CD14-positive monocyte (primary cell): ENCODE data around the gene TAS2R3. TPM values are rescaled to one million over a fixed set of nuclear protein-coding genes. Genes with fewer than 3 reads are reported as not detected.

ENCODE experiments used
- DNase-seq, 3 donors: peaks; one replicate each; pipeline ENCODE4 v3.0.0-alpha.2; 2011 to 2022
- H2AFZ ChIP-seq: 2 replicates; pipeline ENCODE4 v1.6.0; 2012; ENCODE audit warnings: mild to moderate bottlenecking, low read depth, low read length, inconsistent platforms; ENCODE audit not compliant: insufficient read depth, poor library complexity, severe bottlenecking
- H3K27ac ChIP-seq, 2 donors: 1 replicate in 1 of 2; 2 replicates in 1 of 2; pipeline ENCODE4 v1.5.1; 2012 to 2013; ENCODE audit warnings: low read length in 2 of 2, control low read depth in 1 of 2, inconsistent platforms in 1 of 2, low read depth in 1 of 2, mild to moderate bottlenecking in 1 of 2
- H3K27me3 ChIP-seq, 2 donors: one replicate each; pipeline versions ENCODE4 v1.6.0 to v1.6.1; 2011 to 2013; ENCODE audit warnings: low read length in 2 of 2; ENCODE audit not compliant: control insufficient read depth in 2 of 2, insufficient read depth in 2 of 2
- H3K36me3 ChIP-seq, 2 donors: replicated peaks in 1 of 2; 1 replicate in 1 of 2; 2 replicates in 1 of 2; pipeline versions ENCODE4 v1.5.1 to v1.6.1; 2012 to 2013; ENCODE audit warnings: low read length in 2 of 2, control low read depth in 1 of 2, inconsistent platforms in 1 of 2, mild to moderate bottlenecking in 1 of 2; ENCODE audit not compliant: insufficient read depth in 2 of 2, control insufficient read depth in 1 of 2
- H3K4me1 ChIP-seq, 2 donors: 1 replicate in 1 of 2; 2 replicates in 1 of 2; pipeline versions ENCODE4 v1.5.1 to v1.6.1; 2012 to 2013; ENCODE audit warnings: low read length in 2 of 2, control low read depth in 1 of 2, inconsistent platforms in 1 of 2, mild to moderate bottlenecking in 1 of 2, moderate library complexity in 1 of 2; ENCODE audit not compliant: insufficient read depth in 2 of 2, control insufficient read depth in 1 of 2
- H3K4me2 ChIP-seq: replicated peaks from 2 replicates; pipeline ENCODE3; 2012; ENCODE audit warnings: low read length, moderate library complexity, mild to moderate bottlenecking; ENCODE audit not compliant: poor library complexity, severe bottlenecking; ENCODE audit errors: extremely low read depth
- H3K4me3 ChIP-seq, 3 experiments: fragments of 200-600 bp in 1 of 3; sonication (generic) in 1 of 3; replicated peaks in 1 of 3; 1 replicate in 2 of 3; 2 replicates in 1 of 3; pipeline ENCODE4 v1.5.1; 2011 to 2013; ENCODE audit warnings: low read length in 3 of 3, mild to moderate bottlenecking in 3 of 3, control low read depth in 2 of 3, low read depth in 2 of 3, inconsistent platforms in 1 of 3, moderate library complexity in 1 of 3
- H3K79me2 ChIP-seq: 2 replicates; pipeline ENCODE4 v1.6.0; 2012; ENCODE audit warnings: mild to moderate bottlenecking, control low read depth, inconsistent platforms, low read length, moderate library complexity; ENCODE audit not compliant: insufficient read depth
- H3K9ac ChIP-seq: 2 replicates; pipeline ENCODE4 v1.6.0; 2017; ENCODE audit warnings: low read length, mild to moderate bottlenecking; ENCODE audit not compliant: insufficient read depth, poor library complexity, severe bottlenecking
- H3K9me3 ChIP-seq, 2 donors: replicated peaks in 1 of 2; 1 replicate in 1 of 2; 2 replicates in 1 of 2; pipeline versions ENCODE4 v1.5.1 to v1.6.1; 2012 to 2013; ENCODE audit warnings: low read length in 2 of 2, control low read depth in 1 of 2; ENCODE audit not compliant: control insufficient read depth in 1 of 2, insufficient read depth in 1 of 2
- H4K20me1 ChIP-seq: 2 replicates; pipeline ENCODE4 v1.6.0; 2012; ENCODE audit warnings: mild to moderate bottlenecking, low read length, control low read depth, moderate library complexity; ENCODE audit not compliant: insufficient read depth
- H3K27ac Mint-ChIP-seq, 7 donors: one replicate each; pipeline ENCODE4 v1.8.0; 2020; ENCODE audit warnings: mild to moderate bottlenecking in 7 of 7, mixed read lengths in 7 of 7, moderate library complexity in 6 of 7, inconsistent platforms in 2 of 7
- H3K27me3 Mint-ChIP-seq, 3 donors: one replicate each; pipeline ENCODE4 v1.8.0; 2021 to 2022; ENCODE audit warnings: low read depth in 3 of 3, mild to moderate bottlenecking in 3 of 3, mixed read lengths in 3 of 3, moderate library complexity in 3 of 3, inconsistent platforms in 1 of 3
- H3K36me3 Mint-ChIP-seq, 2 donors: one replicate each; pipeline ENCODE4 v1.8.0; 2020; ENCODE audit warnings: mixed read lengths in 2 of 2, inconsistent platforms in 1 of 2, mild to moderate bottlenecking in 1 of 2
- H3K4me1 Mint-ChIP-seq: one replicate; pipeline ENCODE4 v1.8.0; 2020; ENCODE audit warnings: mild to moderate bottlenecking, mixed read lengths
- H3K4me3 Mint-ChIP-seq, 2 donors: one replicate each; pipeline ENCODE4 v1.8.0; 2020; ENCODE audit warnings: mild to moderate bottlenecking in 2 of 2, mixed read lengths in 2 of 2, moderate library complexity in 1 of 2
- H3K9me3 Mint-ChIP-seq, 7 donors: one replicate each; pipeline ENCODE4 v1.8.0; 2020 to 2022; ENCODE audit warnings: mixed read lengths in 7 of 7, mild to moderate bottlenecking in 6 of 7, moderate library complexity in 6 of 7, inconsistent platforms in 2 of 7
- CTCF ChIP-seq: fragments of 200-600 bp; IDR thresholded peaks from one replicate; pipeline ENCODE4 v1.8.0; 2022; ENCODE audit warnings: antibody characterized with exemption, mild to moderate bottlenecking
- WGBS: methylation state at CpG from one replicate; pipeline ENCODE4 v1.1.5; 2013; ENCODE audit warnings: missing lambda C conversion rate; ENCODE audit not compliant: insufficient coverage; 5-methylcytosine and 5-hydroxymethylcytosine counted together
- intact Hi-C, 2 donors: fragments of 100-400 bp; cut with micrococcal nuclease; formaldehyde crosslinking; loops; one replicate each; pipeline versions ENCODE4 v1.15.0 to v1.15.1; 2023
- polyA plus RNA-seq, 3 donors: library from polyadenylated mRNA; depleted of rRNA in 1 of 3; unstranded in 2 of 3; stranded (reverse) in 1 of 3; fragments of 300-500 nt in 2 of 3; fragments of >200 nt in 1 of 3; fragmentation: Illumina TruSeq in 2 of 3; gene quantifications; 1 replicate in 2 of 3; 2 replicates in 1 of 3; pipeline ENCODE4 v1.2.3, GENCODE V29; 2012 to 2021
- small RNA-seq: library from RNA; depleted of rRNA; stranded (forward); fragments of <200 nt; gene quantifications from one replicate; pipeline ENCODE3, GENCODE V24; 2012; ENCODE audit warnings: low read depth; ENCODE audit not compliant: insufficient read length

The TAS2R3 gene
- polyA plus RNA-seq, 3 donors: not detected

- 100% methylated on average over 1 of the region's 2 CpGs for WGBS
- no peak overlapping the region for H3K27ac Mint-ChIP-seq
Observed at GRCh38 chr7:141792526-141792925, 28.6 kb downstream of the TAS2R3 start.

More at GRCh38 chr7:141792526-141792925, 28.6 kb downstream of the TAS2R3 start:
- Histone ChIP-seq H3K9me3 (no peaks in the 10 kb centered on the region), H3K4me1 (no peaks in the 10 kb centered on the region), H4K20me1 (no peaks in the 10 kb centered on the region), H3K4me3 (no peak overlapping the region), H3K79me2 (no peaks in the 10 kb centered on the region), H3K27me3 (no peaks in the 10 kb centered on the region), H3K36me3 (peaks cover 0 to 9% of the 10 kb centered on the region in 2 donors), H3K27ac (no peak overlapping the region), H3K9ac (no peak overlapping the region), H2AFZ (no peak overlapping the region), H3K4me2 (no peak overlapping the region)
- no peak for TF ChIP-seq CTCF
- DNase-seq: no peak
- Mint-ChIP-seq H3K4me1 (no peaks in the 10 kb centered on the region), H3K4me3 (no peak overlapping the region), H3K27me3 (no peaks in the 10 kb centered on the region), H3K9me3 (peaks cover 0 to 7% (median 3%) of the 10 kb centered on the region in 7 donors), H3K36me3 (peaks cover 22 to 24% of the 10 kb centered on the region in 2 donors)
- intact Hi-C loops: no loop called here

Small RNA genes within 50 kb of the gene (small RNA-seq; reads per million reads assigned to genes)
- gene RNU1-82P: not detected

Other genes with a start within 250 kb of the TAS2R3 start
- gene AGK, start 212.7 kb upstream of the TAS2R3 start, polyA plus RNA-seq: 10 to 100 TPM; 10.0 to 11.0 (median 11.0) TPM
- gene DENND11, start 61.9 kb upstream of the TAS2R3 start, polyA plus RNA-seq: 1 to 10 TPM; 1.4 to 4.7 (median 1.9) TPM
- gene WEE2, start 55.7 kb upstream of the TAS2R3 start, polyA plus RNA-seq: not detected
- 100 to 1,000 TPM in 2 of 3 donors, 10 to 100 TPM in 1; 66.9 to 197 (median 184) TPM for gene SSBP1, start 25.7 kb upstream of the TAS2R3 start, polyA plus RNA-seq
- gene TAS2R4, start 12.6 kb downstream of the TAS2R3 start, polyA plus RNA-seq: under 1 TPM in 1 of 3 donors, not detected in 2; 0.12 TPM
- 1 to 10 TPM in 1 of 3 donors, not detected in 2; 1.5 TPM for gene TAS2R5, start 26.1 kb downstream of the TAS2R3 start, polyA plus RNA-seq
- not detected for gene PRSS37, start 77.4 kb downstream of the TAS2R3 start, polyA plus RNA-seq
- under 1 TPM in 1 of 3 donors, not detected in 2; 0.28 TPM for gene OR9A4, start 152.3 kb downstream of the TAS2R3 start, polyA plus RNA-seq
- 10 to 100 TPM in 1 of 3 donors, 1 to 10 TPM in 2; 9.6 to 15.2 (median 10.0) TPM for gene CLEC5A, start 182.9 kb downstream of the TAS2R3 start, polyA plus RNA-seq
- not detected for gene TAS2R38, start 209.7 kb downstream of the TAS2R3 start, polyA plus RNA-seq
- gene MGAM, start 231.8 kb downstream of the TAS2R3 start, polyA plus RNA-seq: 1 to 10 TPM; 1.2 to 2.7 (median 1.3) TPM